ENCODE results near the gene RCOR1. TPM values are rescaled to one million over a fixed set of nuclear protein-coding genes. Genes with fewer than 3 reads are reported as not detected.

RCOR1 gene
- total RNA-seq, 1 donor from 2014 or later: 13.0 TPM

GRCh38 chr14:102693006-102693755, 100.7 kb downstream of the RCOR1 start:
- intact Hi-C loops (cut with micrococcal nuclease): no loop called here
- DNase-seq (no peak), ATAC-seq (no peak)

- ATAC-seq (peak; percentile 79), DNase-seq (no peak)
- intact Hi-C loops (cut with micrococcal nuclease): no loop called here
Observed at GRCh38 chr14:102694530-102695166, 102.2 kb downstream of the RCOR1 start.

GRCh38 chr14:102695167-102695555, 102.7 kb downstream of the RCOR1 start:
- DNase-seq: no peak
- ATAC-seq: no peak

DNA sequence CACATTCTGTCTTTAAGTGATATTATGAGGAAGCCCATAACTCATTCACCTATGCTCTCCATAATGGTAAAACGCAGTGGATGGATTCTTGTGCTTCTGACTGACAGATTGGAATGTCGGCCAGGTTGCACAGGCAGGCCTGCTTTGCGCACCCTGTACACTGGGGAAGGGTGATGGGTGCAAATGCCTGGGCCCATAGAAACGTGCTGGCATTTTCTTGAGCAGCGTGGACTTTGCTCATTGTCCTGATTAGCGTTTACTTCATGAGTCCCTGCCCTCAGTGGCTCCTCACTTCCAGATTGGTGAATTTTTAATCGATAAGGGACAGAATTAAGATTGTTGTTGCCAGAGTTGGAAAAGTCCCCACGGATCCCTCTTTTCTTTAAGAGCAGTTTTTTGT, 103.9 kb downstream of the RCOR1 start:
- intact Hi-C loops (cut with micrococcal nuclease): no loop called here
- ATAC-seq (no peak), DNase-seq (no peak)

More at GRCh38 chr14:102695167-102695555, 102.7 kb downstream of the RCOR1 start:
- intact Hi-C loops (cut with micrococcal nuclease): no loop called here

DNA sequence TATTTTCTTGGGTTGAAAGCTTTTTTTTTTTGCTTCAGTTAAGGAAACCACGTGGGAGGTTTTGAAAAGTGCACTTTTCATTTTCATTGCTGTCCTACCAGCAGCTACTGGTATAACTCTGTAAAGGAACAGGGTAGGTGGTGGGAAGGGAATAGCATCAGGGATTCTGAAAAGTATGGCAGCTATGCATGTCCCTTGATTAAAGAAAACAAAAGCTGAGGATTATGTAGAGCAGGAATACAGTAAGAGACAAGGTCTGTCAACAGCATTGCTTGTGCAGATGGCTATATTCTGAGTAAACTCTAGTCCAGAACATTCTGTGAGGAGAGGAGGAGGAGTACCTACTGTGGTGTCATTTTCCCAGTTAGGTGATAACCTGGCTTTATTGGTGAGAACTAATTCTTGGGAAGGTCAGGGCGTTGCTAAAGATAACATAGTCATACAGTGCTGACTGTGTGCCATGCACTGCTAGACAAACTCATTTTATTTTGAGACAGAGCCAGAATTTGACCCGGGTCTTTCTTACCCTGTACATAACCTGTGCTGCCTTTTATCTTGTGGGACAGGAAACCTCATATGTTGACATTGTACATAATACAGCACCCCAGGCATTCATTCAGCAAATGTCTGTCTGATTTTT, 104.5 kb downstream of the RCOR1 start:
- ATAC-seq (peak; percentile 64), DNase-seq (no peak)

DNA sequence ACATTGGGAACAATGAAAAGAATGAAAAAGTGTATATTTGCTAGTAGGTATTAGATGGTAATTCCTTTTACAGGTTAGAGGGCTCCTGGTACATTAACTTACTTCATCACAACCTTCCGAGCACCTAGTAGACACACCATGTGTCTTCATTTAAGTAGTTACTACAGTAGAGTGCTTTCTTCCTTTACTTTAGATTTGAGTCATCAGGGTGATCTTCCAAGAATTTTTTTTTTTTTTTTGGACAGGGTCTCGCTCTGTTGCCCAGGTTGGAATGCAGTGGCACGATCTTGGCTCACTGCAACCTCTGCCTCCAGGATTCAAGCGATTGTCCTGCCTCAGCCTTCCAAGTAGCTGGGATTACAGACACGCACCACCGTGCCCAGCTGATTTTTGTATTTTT, 105.1 kb downstream of the RCOR1 start:
- intact Hi-C loops (cut with micrococcal nuclease): no loop called here
- no peak for DNase-seq
- ATAC-seq: no peak

More for the DNA sequence above, 104.5 kb downstream of the RCOR1 start:
- intact Hi-C loops (cut with micrococcal nuclease): no loop called here

GRCh38 chr14:102699416-102700110, 107.1 kb downstream of the RCOR1 start:
- intact Hi-C loops (cut with micrococcal nuclease): no loop called here
- ATAC-seq (no peak), DNase-seq (no peak)

DNA sequence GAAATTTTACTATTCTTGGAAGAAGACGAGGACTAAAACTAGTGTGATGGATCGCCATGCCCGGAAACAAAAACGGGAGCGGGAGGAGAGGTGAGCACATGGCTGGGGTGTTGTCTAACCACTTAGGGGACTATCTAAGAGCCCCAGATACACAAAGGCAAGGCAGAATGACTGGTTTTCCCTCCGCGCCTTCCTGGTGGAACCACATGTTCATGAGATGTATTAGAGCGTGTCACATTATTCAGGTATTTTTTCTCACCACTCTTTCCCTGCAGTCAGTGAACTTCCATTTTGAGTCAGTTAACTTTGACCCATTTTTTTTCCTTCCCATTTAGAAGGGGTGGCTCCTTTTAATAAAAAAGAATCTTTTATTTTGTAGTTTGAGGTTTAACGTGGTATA, 116.0 kb downstream of the RCOR1 start:
- intact Hi-C loops (cut with micrococcal nuclease): no loop called here
- DNase-seq (no peak), ATAC-seq (no peak)

DNA sequence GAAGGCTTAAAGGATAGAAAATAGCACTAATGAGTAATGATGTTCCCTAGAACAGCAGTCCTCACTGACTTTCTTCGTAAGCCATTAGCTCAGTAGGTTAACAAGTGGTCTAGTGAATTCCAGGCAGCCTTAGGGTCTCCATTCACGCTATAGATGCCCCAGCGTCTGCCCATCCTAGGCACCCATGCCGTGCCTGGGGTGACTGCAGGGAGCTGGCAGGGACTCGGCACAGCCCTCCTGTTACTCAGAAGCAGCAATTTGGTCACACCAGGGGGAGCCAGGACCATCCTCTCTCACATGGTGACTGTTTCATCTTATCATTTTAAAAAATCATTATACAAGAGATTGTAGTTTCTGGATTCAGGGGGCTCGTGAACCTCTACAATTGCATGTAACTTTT, 118.8 kb downstream of the RCOR1 start:
- DNase-seq (no peak), ATAC-seq (no peak)
- intact Hi-C loops (cut with micrococcal nuclease): no loop called here

GRCh38 chr14:102711946-102712345, 119.5 kb downstream of the RCOR1 start:
- DNase-seq (no peak), ATAC-seq (no peak)
- intact Hi-C loops (cut with micrococcal nuclease): no loop called here

DNA sequence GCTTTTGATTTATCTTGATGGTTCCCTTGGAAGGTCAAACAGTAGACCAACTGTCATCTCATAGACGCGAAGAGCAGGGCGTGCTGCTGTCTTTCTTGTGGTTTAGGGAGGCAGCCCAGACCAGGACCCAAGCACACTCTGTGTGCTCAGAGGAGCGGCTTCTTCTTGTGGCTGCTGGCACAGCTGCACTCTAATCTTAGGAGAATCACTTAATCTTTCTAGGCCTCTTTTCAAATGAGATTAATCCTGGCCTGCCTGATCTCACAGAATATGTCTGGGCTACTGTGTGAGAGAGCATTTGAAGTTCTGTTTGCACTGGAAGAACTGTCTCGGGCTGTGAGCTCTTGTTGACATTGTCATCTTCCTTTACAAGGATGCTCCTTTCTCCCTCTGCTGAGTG, 124.8 kb downstream of the RCOR1 start:
- intact Hi-C loops (cut with micrococcal nuclease): no loop called here
- DNase-seq: no peak
- ATAC-seq: no peak

DNA sequence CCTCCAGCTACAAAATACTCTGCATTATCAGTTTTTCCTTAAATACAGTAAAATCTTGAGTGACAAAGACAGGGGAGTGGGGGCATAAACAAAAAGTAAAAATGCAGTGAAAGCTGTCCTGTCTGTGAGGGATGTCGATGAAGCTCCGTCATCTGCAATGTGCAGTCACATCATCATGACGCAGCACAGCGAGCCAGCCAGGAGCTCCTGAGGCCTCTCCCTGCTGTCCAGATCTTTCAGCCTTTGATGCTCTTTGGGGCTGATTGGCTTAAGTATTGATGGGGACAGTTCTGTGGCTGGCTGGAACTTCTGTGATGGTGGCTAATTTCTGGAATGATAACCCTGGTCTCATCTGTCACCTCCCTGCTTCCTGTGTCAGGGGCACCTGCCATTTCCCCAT, 130.2 kb downstream of the RCOR1 start:
- ATAC-seq: no peak
- intact Hi-C loops (cut with micrococcal nuclease): no loop called here
- DNase-seq: no peak

GRCh38 chr14:102723650-102724049, 131.2 kb downstream of the RCOR1 start:
- ATAC-seq: no peak
- intact Hi-C loops (cut with micrococcal nuclease): no loop called here
- no peak for DNase-seq

DNA sequence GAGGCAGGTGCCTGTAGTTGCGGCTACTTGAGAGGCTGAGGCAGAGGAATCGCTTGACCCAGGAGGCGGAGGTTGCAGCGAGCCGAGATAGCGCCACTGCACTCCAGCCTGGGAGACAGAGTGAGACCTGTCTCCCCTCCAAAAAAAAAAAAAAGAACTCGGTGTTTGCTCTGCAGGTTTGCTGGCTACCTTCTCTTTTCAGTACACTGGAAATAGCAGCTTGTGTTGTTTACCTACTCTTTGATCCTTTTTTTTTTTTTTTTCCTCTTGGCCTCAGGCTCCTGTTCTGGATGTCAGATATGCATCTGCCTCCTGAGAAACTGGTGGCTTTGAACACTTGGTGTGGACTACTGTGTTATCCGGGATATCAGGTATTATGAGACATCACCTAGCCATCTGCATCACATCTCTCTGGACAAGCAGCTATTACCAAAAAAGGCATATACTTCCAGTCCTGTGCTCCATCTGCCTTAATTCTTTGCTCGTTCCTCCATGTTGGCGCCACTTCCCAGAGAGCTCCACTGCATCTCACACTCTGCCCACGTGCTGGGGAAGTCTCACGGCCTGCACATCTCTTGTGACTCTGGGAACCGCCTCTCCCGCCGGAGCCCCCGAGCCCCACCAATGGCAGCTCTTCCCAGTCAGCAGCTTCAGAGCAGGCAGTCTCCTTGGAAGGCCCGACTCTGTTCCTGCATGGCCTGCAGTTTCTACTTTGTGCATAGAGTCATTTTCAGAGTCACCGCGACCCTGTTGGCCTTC, 133.9 kb downstream of the RCOR1 start:
- intact Hi-C loops (cut with micrococcal nuclease): no loop called here
- DNase-seq (no peak), ATAC-seq (no peak)

DNA sequence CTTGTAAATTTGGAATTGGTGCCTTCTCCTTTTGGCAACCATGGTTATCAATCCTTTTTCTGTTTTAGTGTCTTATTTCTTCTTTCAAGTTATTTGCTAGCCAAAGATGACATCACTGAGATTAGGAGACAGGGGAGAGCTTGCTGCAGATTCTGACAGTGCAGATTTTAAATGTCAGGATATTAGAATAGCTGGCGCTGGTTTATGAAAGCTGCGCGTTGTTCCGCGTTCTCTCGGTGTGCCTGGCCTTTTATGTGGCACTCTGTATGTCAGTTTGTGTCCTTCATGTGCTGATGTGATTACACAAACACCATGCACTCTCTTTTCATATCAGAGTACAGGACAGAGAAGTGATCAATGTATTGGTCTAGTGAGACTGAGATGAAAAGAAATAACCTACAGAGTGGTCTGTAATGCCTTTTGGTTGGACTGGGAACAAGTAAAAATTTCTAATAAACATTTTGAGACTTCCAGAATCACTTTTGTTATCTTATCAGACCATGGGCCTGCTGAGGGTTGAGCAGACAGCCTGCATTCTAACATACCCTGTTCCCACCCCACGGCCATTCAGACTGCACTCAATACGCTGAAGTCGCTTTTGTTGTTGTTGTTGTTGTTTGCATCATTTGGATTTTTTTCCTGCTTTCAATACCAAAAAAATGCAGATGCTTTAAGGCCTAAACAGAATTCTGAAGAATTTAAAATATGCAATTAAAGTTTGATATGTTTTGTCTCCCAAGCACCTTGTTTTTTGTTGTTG, 135.1 kb downstream of the RCOR1 start:
- ATAC-seq (no peak), DNase-seq (no peak)
- intact Hi-C loops (cut with micrococcal nuclease): no loop called here

DNA sequence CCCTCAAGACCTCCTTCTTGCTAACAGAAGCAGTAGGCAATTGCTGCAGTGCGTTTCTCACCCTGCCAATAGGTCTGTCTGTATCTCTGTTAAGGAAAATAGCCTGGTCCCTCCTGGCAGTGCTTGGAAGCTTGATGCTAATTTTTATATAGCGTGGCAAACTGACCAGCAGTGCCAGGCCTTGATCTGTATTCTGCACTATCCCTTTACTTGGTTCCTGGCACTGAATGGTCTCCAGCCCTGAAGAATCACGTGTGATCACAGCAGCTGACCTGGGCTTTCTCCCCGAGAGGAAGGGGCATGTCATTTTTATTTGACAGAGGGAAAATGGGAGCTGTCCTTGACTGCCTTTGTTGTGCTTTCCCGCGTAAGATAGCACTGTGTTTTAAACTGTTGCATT, 136.1 kb downstream of the RCOR1 start:
- no peak for ATAC-seq
- no peak for DNase-seq
- intact Hi-C loops (cut with micrococcal nuclease): no loop called here

DNA sequence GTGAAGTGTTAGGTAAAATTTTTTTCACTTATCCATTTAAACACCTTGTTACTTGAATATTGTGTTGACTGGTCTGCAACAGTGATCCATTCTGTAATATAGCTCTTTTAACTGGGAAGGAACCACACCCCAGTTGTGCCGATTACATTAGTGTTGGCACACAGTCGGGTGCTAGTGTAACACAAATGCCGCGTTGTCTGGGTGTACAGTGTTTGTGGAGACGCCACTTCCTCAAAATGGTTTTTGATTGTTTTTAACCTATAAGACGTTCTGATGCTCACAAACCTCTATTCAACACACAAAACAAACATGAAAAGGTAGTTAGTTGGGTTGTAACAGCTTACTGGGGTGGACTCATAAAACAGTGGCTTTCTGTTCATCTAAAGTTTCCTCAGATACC, 136.8 kb downstream of the RCOR1 start:
- no peak for ATAC-seq
- DNase-seq: no peak
- intact Hi-C loops (cut with micrococcal nuclease): no loop called here

GRCh38 chr14:102729825-102730224, 137.4 kb downstream of the RCOR1 start:
- ATAC-seq: no peak
- no peak for DNase-seq
- intact Hi-C loops (cut with micrococcal nuclease): no loop called here

Data from left ventricle myocardium superior (tissue), 1 donor.